B cell (primary cell): Measurements from ENCODE around the gene PPP2R2C.

Source experiments
- CTCF ChIP-seq: fragments of 200-600 bp; IDR thresholded peaks from one replicate; pipeline ENCODE4 v1.8.0; 2022; ENCODE audit warnings: antibody characterized with exemption, mild to moderate bottlenecking
- EZH2 ChIP-seq: IDR thresholded peaks from 2 replicates; pipeline ENCODE4 v1.6.1; 2012; ENCODE audit warnings: borderline replicate concordance, low read depth, mild to moderate bottlenecking, moderate library complexity, low read length; ENCODE audit not compliant: insufficient read depth, poor library complexity, severe bottlenecking

- TF ChIP-seq CTCF (no peak), EZH2 (no peak)
Measured at GRCh38 chr4:6318206-6318605, 154.2 kb downstream of the PPP2R2C start.
